ENCODE results near the gene SPANXB1.
"Not testable (repeated sequence)": the region's sequence is repeated elsewhere in the genome, so short reads cannot be mapped to it uniquely, and the experiment has no call there.

DNA sequence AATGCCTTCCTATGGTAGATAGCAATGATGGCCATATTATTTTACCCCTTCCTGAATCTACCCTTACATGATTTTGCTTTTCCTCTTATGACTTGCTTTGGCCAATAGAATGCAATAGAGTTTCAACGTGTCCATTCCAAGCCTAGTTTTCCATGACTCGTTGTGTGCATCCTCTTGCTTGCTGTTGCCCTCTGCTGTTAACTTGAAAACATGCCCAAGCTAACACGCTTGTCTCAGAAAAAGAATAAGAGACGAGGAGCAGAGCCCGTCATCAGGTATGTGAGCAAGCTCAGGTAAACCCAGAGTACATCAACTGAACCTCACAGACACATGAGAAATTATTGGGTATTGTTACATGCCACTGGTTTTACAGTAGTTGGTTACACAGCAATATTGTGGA lies 49.7 kb downstream of the SPANXB1 start:
- TF ChIP-seq, protein P1, sequence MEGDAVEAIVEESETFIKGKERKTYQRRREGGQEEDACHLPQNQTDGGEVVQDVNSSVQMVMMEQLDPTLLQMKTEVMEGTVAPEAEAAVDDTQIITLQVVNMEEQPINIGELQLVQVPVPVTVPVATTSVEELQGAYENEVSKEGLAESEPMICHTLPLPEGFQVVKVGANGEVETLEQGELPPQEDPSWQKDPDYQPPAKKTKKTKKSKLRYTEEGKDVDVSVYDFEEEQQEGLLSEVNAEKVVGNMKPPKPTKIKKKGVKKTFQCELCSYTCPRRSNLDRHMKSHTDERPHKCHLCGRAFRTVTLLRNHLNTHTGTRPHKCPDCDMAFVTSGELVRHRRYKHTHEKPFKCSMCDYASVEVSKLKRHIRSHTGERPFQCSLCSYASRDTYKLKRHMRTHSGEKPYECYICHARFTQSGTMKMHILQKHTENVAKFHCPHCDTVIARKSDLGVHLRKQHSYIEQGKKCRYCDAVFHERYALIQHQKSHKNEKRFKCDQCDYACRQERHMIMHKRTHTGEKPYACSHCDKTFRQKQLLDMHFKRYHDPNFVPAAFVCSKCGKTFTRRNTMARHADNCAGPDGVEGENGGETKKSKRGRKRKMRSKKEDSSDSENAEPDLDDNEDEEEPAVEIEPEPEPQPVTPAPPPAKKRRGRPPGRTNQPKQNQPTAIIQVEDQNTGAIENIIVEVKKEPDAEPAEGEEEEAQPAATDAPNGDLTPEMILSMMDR (conservative IDR thresholded peaks at IDR 0.05; ENCODE audit: low read depth in 2 of 2), result peak in 1 of 2 experiments; percentile 59; a peak in 2 of 4 replicates
- not testable (repeated sequence) for TF ChIP-seq POLR2AphosphoS5 (IDR thresholded peaks at IDR 0.05; ENCODE audit: low read depth); EZH2 (IDR thresholded peaks at IDR 0.05; ENCODE audit: low read depth, unreplicated experiment); EZH2phosphoT487 (IDR thresholded peaks at IDR 0.05; ENCODE audit: unreplicated experiment)
- TF ChIP-seq, protein P2, sequence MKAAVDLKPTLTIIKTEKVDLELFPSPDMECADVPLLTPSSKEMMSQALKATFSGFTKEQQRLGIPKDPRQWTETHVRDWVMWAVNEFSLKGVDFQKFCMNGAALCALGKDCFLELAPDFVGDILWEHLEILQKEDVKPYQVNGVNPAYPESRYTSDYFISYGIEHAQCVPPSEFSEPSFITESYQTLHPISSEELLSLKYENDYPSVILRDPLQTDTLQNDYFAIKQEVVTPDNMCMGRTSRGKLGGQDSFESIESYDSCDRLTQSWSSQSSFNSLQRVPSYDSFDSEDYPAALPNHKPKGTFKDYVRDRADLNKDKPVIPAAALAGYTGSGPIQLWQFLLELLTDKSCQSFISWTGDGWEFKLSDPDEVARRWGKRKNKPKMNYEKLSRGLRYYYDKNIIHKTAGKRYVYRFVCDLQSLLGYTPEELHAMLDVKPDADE (IDR thresholded peaks at IDR 0.05), result not testable (repeated sequence)
